IPS DF 6.9 (cell line): ENCODE results near the gene CHM.
"Not testable (repeated sequence)": the region's sequence is repeated elsewhere in the genome, so short reads cannot be mapped to it uniquely, and the experiment has no call there.

Source experiments
- DNase-seq: peaks from one replicate; pipeline ENCODE4 v3.0.0-alpha.2; 2013; ENCODE audit warnings: low read depth, low spot score
- H3K27ac ChIP-seq: one replicate; pipeline ENCODE4 v1.5.1; 2013; ENCODE audit warnings: low read length, control low read depth
- H3K27me3 ChIP-seq: 2 replicates; pipeline ENCODE4 v1.6.1; 2013; ENCODE audit warnings: mild to moderate bottlenecking, low read length; ENCODE audit not compliant: control insufficient read depth, insufficient read depth
- H3K36me3 ChIP-seq: 2 replicates; pipeline ENCODE4 v1.6.1; 2013; ENCODE audit warnings: low read length; ENCODE audit not compliant: control insufficient read depth, insufficient read depth
- H3K4me1 ChIP-seq: 2 replicates; pipeline ENCODE4 v1.6.1; 2013; ENCODE audit warnings: low read length; ENCODE audit not compliant: control insufficient read depth, insufficient read depth
- H3K4me3 ChIP-seq: 2 replicates; pipeline ENCODE4 v1.5.1; 2013; ENCODE audit warnings: mild to moderate bottlenecking, low read length
- H3K9me3 ChIP-seq: 2 replicates; pipeline ENCODE4 v1.6.1; 2013; ENCODE audit warnings: low read length, inconsistent platforms; ENCODE audit not compliant: control insufficient read depth, insufficient read depth
- WGBS: extraction: QIAGEN DNeasy Blood & Tissue Kit; methylation state at CpG from one replicate; pipeline ENCODE4 v1.1.7; 2013; ENCODE audit warnings: mixed read lengths, missing lambda C conversion rate; ENCODE audit not compliant: insufficient read length, insufficient coverage; 5-methylcytosine and 5-hydroxymethylcytosine counted together

The CHM gene

DNA sequence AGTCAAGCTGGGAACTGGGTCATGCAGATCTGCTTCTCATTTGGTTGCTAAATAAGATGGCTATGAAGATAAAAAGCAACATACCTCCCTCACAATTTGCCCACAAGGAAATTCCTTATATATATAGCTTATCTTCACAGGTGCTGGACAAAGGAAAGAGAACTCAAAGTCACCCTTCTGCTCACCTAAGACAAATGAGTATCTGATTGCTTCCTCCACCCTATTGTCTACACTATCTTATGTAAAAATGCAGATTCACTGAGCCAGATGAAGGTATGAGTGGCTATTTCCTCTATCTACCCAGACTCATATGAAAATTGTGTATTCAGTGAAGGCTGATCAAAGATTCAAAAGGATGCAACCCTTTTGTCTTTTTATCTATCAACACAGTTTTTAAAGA is 50.8 kb downstream of the CHM start:
- Histone ChIP-seq H3K27ac (no peak overlapping the region), H3K4me3 (no peak overlapping the region), H3K4me1 (peaks cover 1% of the 10 kb centered on the region; the same call in 1 of the 2 replicates), H3K9me3 (no peaks in the 10 kb centered on the region), H3K27me3 (no peaks in the 10 kb centered on the region), H3K36me3 (no peaks in the 10 kb centered on the region)
- DNase-seq: no peak

DNA sequence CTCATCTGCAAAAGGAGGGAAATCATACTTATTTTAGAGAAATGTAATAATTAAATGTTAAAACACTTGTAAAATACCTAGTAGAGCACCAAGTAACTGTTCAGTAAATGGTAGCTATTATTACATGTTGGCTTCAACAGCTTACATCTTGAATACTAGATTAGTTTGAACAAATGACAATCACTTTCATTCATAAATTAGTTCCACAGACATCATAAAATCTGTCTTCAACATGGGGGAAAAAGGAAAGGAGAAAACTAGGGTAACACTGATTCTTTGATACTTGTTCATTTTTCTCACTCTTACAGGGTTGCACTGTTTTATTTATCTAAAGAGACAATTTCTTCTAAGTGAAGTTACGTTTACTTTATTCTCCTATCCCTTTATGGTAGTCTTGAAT is 51.7 kb downstream of the CHM start:
- no CpG with 5 or more reads among the region's 1 CpG for WGBS
- Histone ChIP-seq H3K4me1 (peaks cover 1% of the 10 kb centered on the region; the same call in 1 of the 2 replicates), H3K27ac (no peak overlapping the region), H3K27me3 (no peaks in the 10 kb centered on the region), H3K36me3 (no peaks in the 10 kb centered on the region), H3K4me3 (no peak overlapping the region), H3K9me3 (no peaks in the 10 kb centered on the region)
- no peak for DNase-seq

DNA sequence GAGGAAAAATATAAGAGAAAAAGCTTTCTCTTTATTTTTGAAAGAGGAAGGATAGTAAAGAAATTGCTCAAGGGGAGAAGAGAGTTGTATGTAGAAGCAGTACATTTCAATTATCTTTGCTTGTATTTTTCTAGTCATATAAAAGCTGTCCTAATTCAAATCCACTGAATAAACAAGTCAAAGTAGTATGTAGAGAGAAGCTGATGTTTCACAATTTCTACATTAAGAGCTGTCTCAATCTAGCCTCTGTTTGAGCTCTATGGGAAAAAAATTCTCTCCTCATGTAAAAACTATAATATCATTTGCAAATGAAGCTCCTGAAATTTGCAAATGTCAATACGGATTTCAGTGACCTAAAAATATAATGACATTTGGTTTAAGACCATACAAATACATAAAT is 52.6 kb downstream of the CHM start:
- Histone ChIP-seq H3K27me3 (no peaks in the 10 kb centered on the region), H3K36me3 (no peaks in the 10 kb centered on the region), H3K4me3 (no peak overlapping the region), H3K4me1 (peaks cover 1% of the 10 kb centered on the region; the same call in 1 of the 2 replicates), H3K27ac (no peak overlapping the region), H3K9me3 (no peaks in the 10 kb centered on the region)
- no peak for DNase-seq
- WGBS: no CpG with 5 or more reads among the region's 1 CpG

DNA sequence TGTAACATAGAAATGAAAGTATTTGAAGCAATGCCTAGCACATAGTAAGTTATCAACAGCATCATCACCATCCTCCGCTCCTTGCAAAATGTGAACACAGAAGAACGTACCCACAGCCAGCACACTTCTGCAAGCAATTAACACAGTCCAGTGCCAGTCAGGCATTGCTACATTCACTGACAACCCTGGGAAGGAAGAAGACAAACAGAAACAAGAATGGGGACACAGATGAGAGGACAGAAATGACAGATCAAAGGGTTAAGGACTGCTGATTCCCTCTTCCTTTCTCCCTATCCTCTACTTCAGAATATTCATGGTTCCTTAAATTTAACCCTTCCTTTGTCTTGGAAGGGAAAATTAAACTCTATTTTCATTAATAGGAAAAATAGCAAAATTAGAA is 53.1 kb downstream of the CHM start:
- Histone ChIP-seq H3K27me3 (no peaks in the 10 kb centered on the region), H3K36me3 (no peaks in the 10 kb centered on the region), H3K9me3 (no peaks in the 10 kb centered on the region), H3K4me3 (no peak overlapping the region), H3K27ac (no peak overlapping the region), H3K4me1 (peaks cover 1% of the 10 kb centered on the region; the same call in 1 of the 2 replicates)
- DNase-seq: no peak
- no CpG with 5 or more reads among the region's 2 CpGs for WGBS

DNA sequence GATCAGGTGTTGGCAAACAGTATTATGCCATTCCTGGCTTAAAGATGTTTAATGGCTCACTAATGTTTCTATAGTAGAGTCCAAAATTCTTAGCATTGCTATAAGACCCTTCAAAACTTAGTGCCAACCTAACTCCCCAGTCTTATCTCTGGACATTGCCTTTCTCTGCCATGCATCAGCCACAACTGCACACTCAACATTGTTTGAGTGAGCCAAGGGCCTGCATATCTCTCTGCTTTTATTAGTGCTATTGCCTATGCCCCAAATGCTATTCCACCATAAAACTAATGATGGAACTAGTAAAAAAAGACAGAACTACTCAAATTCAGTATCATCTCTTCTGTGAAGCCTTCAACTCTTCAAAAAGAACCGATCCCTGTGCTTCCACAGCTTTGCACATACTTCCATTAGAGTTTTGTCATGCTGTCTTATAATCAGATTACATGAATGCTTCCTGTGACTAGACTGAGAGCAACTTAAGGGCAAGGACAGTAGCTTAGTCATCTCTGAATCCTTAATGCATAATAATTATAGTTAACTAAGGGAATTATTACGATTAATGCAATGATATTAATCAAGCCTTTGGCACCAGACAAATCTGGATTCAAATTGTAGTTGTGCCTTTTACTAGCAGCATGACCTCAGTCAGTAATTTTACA is 53.7 kb downstream of the CHM start:
- no peak for DNase-seq
- no CpG with 5 or more reads among the region's 2 CpGs for WGBS
- H3K4me1 ChIP-seq: peaks cover 1% of the 10 kb centered on the region; the same call in 1 of the 2 replicates
- no peaks in the 10 kb centered on the region for H3K27me3 ChIP-seq
- no peaks in the 10 kb centered on the region for H3K36me3 ChIP-seq
- H3K27ac ChIP-seq: no peak overlapping the region
- H3K4me3 ChIP-seq: no peak overlapping the region
- H3K9me3 ChIP-seq: no peaks in the 10 kb centered on the region

DNA sequence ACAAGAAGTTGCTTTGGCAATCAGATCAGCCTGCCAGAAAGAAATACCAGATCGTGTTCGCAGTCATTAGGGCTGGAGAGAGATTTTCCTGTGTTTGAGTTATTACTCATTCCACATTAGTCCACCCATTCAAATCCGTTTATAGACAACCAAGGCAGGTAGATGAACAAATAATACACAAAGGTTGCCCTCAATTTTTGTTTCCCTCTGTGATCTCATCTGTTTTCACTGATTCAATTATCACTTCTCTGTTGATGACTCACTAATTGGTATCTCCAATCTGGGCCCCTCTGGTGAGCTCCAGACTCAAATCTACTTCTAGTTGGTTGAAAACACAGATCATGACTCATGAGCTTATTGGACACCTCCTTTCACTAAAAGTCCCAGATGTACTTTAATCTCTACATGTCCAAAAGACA is 54.5 kb downstream of the CHM start:
- H3K27me3 ChIP-seq: no peaks in the 10 kb centered on the region
- H3K27ac ChIP-seq: no peak overlapping the region
- H3K4me1 ChIP-seq: peaks cover 1% of the 10 kb centered on the region; the same call in 1 of the 2 replicates
- H3K36me3 ChIP-seq: no peaks in the 10 kb centered on the region
- no peak overlapping the region for H3K4me3 ChIP-seq
- no peaks in the 10 kb centered on the region for H3K9me3 ChIP-seq
- DNase-seq: no peak
- WGBS: no CpG with 5 or more reads among the region's 3 CpGs

DNA sequence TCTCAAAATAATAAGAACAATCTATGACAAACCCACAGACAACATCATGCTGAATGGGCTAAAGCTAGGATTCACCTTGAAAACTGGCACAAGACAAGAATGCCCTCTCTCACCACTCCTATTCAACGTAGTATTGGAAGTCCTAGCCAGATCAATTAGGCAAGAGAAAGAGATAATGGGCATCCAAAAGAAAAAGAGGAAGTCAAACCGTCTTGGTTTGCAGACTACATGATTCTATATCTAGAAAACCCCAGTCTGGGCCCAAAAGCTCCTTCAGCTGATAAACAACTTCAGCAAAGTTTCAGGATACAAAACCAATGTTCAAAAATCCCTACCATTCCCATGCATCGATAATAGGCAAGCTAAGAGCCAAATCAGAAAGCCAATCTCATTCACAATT is 59.0 kb downstream of the CHM start:
- no peak overlapping the region for H3K4me3 ChIP-seq
- DNase-seq: no peak
- H3K4me1 ChIP-seq: no peaks in the 10 kb centered on the region
- H3K9me3 ChIP-seq: no peaks in the 10 kb centered on the region
- WGBS: no CpG with 5 or more reads among the region's 3 CpGs
- no peaks in the 10 kb centered on the region for H3K36me3 ChIP-seq
- H3K27me3 ChIP-seq: no peaks in the 10 kb centered on the region
- no peak overlapping the region for H3K27ac ChIP-seq

DNA sequence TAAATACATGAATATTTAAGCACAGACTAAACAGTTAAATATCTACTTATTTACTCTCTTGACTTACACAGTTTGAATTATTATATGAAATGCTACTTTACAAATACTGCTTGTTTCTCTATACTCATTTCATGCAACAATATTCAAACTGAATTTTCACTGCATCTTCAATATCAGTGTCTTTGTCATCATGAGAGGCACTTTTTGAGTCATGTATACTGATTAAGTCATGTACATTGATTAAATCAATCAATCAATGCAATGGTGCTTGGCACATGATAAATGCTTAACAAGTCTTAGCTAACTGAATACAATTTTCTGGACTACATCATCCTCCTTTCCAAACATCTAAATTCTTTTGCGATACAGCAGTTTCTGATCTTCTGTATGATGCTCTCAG is 67.1 kb downstream of the CHM start:
- Histone ChIP-seq H3K9me3 (no peaks in the 10 kb centered on the region), H3K4me3 (no peak overlapping the region), H3K36me3 (no peaks in the 10 kb centered on the region), H3K4me1 (no peaks in the 10 kb centered on the region), H3K27me3 (no peaks in the 10 kb centered on the region), H3K27ac (no peak overlapping the region)
- no peak for DNase-seq
- WGBS: no CpG with 5 or more reads among the region's 1 CpG

DNA sequence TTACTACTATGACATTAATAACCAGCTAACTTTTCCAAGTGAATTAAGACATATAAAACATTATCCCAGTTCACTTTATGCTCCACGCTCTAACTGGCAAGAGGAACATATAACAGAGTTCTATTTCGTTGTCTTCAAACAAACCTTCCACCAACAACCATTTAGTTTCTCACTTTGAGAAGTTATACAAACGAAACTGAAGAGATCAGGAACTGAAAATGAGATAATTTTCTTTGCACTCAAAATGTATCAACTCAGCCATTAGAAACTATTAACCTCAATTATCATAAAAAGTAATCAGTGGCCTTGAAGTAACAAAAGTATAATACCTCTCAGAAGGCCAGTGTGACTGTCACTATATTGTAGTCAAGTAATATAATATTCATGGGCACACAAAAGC is 70.1 kb downstream of the CHM start:
- Histone ChIP-seq H3K27ac (no peak overlapping the region), H3K9me3 (no peaks in the 10 kb centered on the region), H3K36me3 (no peaks in the 10 kb centered on the region), H3K27me3 (no peaks in the 10 kb centered on the region), H3K4me1 (no peaks in the 10 kb centered on the region), H3K4me3 (no peak overlapping the region)
- no peak for DNase-seq
- no CpG with 5 or more reads among the region's 3 CpGs for WGBS

DNA sequence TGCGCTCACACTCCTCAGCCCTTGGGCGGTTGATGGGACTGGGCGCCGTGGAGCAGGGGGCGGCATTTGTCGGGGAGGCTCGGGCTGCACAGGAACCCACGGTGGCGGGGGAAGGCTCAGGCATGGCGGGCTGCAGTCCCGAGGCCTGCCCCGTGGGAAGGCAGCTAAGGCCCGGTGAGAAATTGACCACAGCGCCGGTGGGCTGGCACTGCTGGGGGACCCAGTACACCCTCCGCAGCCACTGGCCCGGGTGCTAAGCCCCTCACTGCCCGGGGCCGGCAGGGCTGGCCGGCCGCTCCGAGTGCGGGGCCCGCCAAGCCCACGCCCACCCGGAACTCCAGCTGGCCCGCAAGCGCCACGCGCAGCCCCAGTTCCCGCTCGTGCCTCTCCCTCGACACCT is 75.0 kb downstream of the CHM start:
- not testable (repeated sequence) for DNase-seq, H3K27me3 ChIP-seq, H3K27ac ChIP-seq, H3K9me3 ChIP-seq, H3K36me3 ChIP-seq, H3K4me1 ChIP-seq, H3K4me3 ChIP-seq
- WGBS: no CpG with 5 or more reads among the region's 33 CpGs

DNA sequence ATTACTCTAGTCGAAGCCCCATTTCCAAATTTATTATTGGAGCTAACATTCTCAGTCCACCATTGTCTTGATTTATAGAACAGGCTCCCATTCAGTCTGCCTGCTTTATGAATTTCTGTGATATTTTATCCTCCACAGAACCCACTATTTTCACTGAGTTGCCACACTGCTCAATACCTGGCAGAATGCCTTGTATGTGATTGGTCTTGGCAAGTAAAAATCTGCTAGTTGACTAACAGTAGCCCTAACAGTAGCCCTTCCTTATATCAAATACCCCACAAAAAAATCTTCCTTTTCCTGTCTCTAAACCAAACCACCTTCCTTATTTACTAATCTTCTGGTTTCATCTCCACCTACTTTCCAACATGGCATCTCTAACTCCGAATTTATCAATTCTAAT is 82.6 kb downstream of the CHM start:
- Histone ChIP-seq H3K4me3 (no peak overlapping the region), H3K4me1 (no peaks in the 10 kb centered on the region), H3K9me3 (no peaks in the 10 kb centered on the region), H3K27ac (no peak overlapping the region), H3K27me3 (no peaks in the 10 kb centered on the region), H3K36me3 (no peaks in the 10 kb centered on the region)
- WGBS: no CpG with 5 or more reads among the region's 2 CpGs
- no peak for DNase-seq
